Type B pancreatic cell (in vitro differentiated cells): ENCODE data around the gene SBDS. TPM values are rescaled to one million over a fixed set of nuclear protein-coding genes. Genes with fewer than 3 reads are reported as not detected.
A peak's percentile ranks its signal among the peaks of the same experiment; 100 is the strongest.
"Not testable (repeated sequence)": the region's sequence is repeated elsewhere in the genome, so short reads cannot be mapped to it uniquely, and the experiment has no call there.

ENCODE experiments used
- DNase-seq: peaks from one replicate; pipeline ENCODE4 v3.0.0; 2021; ENCODE audit warnings: mixed read lengths; ENCODE audit not compliant: unreplicated experiment; ENCODE audit errors: extremely low spot score
- H3K27ac Mint-ChIP-seq: 2 replicates; pipeline ENCODE4 v1.8.0; 2021; ENCODE audit warnings: mild to moderate bottlenecking, mixed read lengths
- H3K27me3 Mint-ChIP-seq: 2 replicates; pipeline ENCODE4 v1.8.0; 2021; ENCODE audit warnings: mixed read lengths
- H3K36me3 Mint-ChIP-seq: 2 replicates; pipeline ENCODE4 v1.8.0; 2021; ENCODE audit warnings: mixed read lengths
- H3K4me1 Mint-ChIP-seq: one replicate; pipeline ENCODE4 v1.8.0; 2021; ENCODE audit warnings: mixed read lengths; ENCODE audit not compliant: unreplicated experiment
- H3K4me3 Mint-ChIP-seq: 2 replicates; pipeline ENCODE4 v1.8.0; 2021; ENCODE audit warnings: mild to moderate bottlenecking, mixed read lengths
- H3K9me3 Mint-ChIP-seq: 2 replicates; pipeline ENCODE4 v1.8.0; 2021; ENCODE audit warnings: mixed read lengths
- CTCF ChIP-seq: fragments of 200-600 bp; sonication (generic); conservative IDR thresholded peaks from 2 replicates; pipeline ENCODE4 v1.5.0; 2021; ENCODE audit warnings: antibody characterized with exemption, mild to moderate bottlenecking
- long read RNA-seq: library from polyadenylated mRNA; unstranded; transcript quantifications from one replicate; pipeline ENCODE4 v2.0.0, GENCODE V29; 2020
- total RNA-seq: library from RNA; stranded (reverse); gene quantifications from 2 replicates; pipeline ENCODE4 v1.2.1, GENCODE V29; 2021; ENCODE audit warnings: low replicate concordance

Gene SBDS
- total RNA-seq = 50.1 and 75.7 TPM in 2 replicates
- long read RNA-seq, transcript SBDS-201 (5 exons, 1,631 nt) = major isoform, 376 of 405 reads
- long read RNA-seq, partial matches to known transcripts = 13 of 405 reads
- long read RNA-seq, other reads (novel, unspliced or antisense) = 15 of 405 reads

DNA sequence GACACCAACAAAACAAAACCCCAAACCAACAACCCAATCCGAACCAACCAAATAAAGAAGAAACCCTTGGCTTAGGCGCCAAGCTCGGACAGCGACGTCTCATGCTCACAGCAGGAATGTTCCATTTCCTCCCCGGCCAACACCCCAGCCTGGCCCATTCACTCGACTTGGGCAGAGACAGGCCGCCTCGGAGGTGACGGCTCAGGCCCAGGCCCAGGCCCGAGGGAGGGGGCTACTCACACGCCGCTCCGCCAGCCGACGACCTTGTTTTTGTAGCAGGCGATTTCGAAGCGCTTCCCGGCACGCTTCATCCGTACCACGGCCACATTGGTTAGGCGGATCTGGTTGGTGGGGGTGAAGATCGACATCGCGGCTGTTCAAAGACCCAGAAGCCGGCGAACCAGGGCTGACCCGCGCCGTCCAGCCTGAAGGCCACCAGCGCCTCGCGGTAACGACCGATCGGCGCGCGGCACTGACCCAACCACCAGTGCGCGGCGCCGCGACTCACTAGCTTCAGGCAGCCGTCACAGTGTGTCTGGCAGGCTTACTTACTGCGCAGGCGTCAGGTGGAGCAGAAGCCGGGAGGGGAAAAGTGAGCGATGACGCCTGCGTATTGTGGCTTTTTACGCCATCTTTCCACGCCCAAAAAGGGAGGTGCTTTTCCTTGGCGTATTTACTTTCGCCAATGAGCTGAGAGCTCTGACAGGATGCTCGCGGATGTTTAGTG, at the start of gene SBDS:
TSS of gene SBDS (minus strand) at position 537 of the 727 bp plus-strand sequence. CDS start at position 368, 169 bp downstream.
- not testable (repeated sequence) for H3K27me3 Mint-ChIP-seq, H3K9me3 Mint-ChIP-seq, H3K4me1 Mint-ChIP-seq
- Mint-ChIP-seq H3K27ac (peak within 1 kb of the TSS; percentile 100), H3K36me3 (peaks cover 13% of the 10 kb centered on the region), H3K4me3 (peak within 1 kb of the TSS; percentile 99)
- DNase-seq = peak; percentile 90

DNA sequence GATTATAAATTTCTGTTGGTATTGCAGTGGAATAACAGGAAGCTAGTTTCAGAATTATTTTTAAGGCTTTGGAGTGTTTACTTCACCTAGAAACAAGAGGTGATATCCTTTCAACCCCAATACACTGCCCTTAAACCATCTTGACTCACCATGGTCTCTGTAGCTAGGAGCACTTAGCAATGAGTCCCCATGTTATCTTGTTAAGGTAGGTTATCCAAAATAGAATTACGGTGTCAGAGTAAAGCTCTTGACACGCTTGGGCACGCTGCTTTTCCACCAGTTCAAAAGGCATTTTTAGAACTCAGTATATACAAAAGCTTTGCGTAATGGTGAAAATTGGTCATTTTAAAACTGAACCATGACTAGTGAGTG, 48.2 kb upstream of the SBDS start:
- not testable (repeated sequence) for H3K9me3 Mint-ChIP-seq, H3K36me3 Mint-ChIP-seq, DNase-seq, H3K27ac Mint-ChIP-seq, H3K27me3 Mint-ChIP-seq, H3K4me3 Mint-ChIP-seq, H3K4me1 Mint-ChIP-seq

DNA sequence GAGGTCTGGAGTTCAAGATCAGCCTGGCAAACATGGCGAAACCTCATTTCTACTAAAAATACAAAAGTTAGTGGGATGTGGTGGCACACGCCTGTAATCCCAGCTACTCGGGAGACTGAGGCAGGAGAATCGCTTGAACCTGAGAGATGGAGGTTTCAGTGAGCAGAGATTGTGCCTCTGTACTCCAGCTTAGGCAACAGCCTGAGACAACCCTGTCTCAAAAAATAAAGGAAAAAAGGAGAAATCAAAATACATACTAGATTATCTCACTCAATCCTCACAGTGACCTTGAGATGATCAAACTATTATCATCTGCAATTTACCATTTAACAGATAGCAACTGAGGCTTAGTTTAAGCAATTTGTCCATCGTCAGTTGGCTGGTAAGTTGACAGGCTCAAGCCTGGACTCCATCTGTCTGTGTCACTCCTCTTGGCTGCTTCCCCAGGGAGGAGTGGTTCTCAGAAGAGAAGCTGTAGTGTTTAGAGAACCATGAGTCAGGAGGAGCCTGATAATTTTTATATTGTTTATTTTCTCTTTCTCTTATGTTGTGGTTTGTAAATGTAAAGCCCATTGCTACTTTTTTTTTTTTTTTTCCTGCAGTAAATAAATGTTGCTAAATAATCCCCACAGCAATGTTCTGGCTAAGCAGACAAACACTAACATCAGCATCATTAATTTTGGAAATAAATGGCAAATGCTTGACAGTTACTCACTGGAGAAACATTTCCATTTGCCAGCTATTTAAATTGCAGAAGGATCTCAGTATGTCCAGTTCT, 47.6 kb upstream of the SBDS start:
- H3K27ac Mint-ChIP-seq, H3K36me3 Mint-ChIP-seq, H3K4me3 Mint-ChIP-seq, H3K4me1 Mint-ChIP-seq, H3K9me3 Mint-ChIP-seq, H3K27me3 Mint-ChIP-seq, DNase-seq: not testable (repeated sequence)

GRCh38 chr7:67040832-67041231, 45.4 kb upstream of the SBDS start:
- H3K9me3 Mint-ChIP-seq, H3K36me3 Mint-ChIP-seq: not testable (repeated sequence)

GRCh38 chr7:67036432-67037395, 41.3 kb upstream of the SBDS start:
- H3K36me3 Mint-ChIP-seq = peaks cover 10% of the 10 kb centered on the region
- not testable (repeated sequence) for H3K27ac Mint-ChIP-seq, DNase-seq, H3K4me1 Mint-ChIP-seq, H3K4me3 Mint-ChIP-seq, H3K27me3 Mint-ChIP-seq, H3K9me3 Mint-ChIP-seq

More at GRCh38 chr7:67040832-67041231, 45.4 kb upstream of the SBDS start:
- not testable (repeated sequence) for H3K27me3 Mint-ChIP-seq, H3K4me1 Mint-ChIP-seq, H3K4me3 Mint-ChIP-seq, DNase-seq, H3K27ac Mint-ChIP-seq
- peak; percentile 67 for TF ChIP-seq CTCF

DNA sequence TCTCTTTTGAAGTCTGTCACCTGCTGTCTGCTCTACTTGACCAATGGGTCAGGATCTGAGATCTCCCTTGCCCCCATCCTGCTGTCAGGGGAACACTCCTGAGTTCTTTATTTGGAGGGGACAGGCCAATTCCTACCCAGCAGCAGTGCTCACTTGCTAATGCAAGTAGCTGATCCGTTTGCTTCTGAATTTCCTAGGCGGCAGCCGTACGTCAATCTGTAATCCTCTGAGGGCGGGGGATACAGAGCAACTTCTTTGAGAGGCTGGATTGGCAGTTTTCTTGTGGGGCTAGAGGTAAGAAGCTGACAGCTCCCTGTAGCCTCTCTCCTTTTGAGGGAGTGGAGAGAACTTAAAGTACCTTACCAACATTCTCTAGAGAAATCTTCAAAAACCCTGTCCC, 37.9 kb upstream of the SBDS start:
- no peak for DNase-seq
- Mint-ChIP-seq H3K27me3 (no peaks in the 10 kb centered on the region), H3K27ac (no peak overlapping the region), H3K4me3 (no peak overlapping the region), H3K4me1 (no peaks in the 10 kb centered on the region), H3K36me3 (peaks cover 19% of the 10 kb centered on the region), H3K9me3 (peaks cover 3% of the 10 kb centered on the region)
- no peak for TF ChIP-seq CTCF

DNA sequence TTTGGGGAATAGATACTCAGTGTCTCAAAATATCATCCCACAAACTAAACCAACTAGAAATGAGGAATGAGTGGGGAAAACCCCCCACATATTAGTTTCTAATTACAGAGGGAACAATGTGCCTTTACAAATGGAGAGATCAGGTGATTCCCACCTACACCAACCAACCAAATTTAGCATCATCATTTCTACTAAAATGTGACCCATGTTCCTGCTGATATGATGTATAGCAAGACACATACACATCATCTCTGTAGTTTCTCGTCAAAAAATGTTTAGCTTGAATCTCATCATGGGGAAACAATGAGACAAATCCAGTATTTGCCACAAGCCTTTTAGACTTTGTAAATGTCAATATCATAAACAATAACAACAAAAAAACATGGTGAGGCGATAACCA, 36.3 kb upstream of the SBDS start:
- not testable (repeated sequence) for H3K9me3 Mint-ChIP-seq, H3K4me1 Mint-ChIP-seq, DNase-seq, H3K27ac Mint-ChIP-seq, H3K27me3 Mint-ChIP-seq, H3K4me3 Mint-ChIP-seq
- H3K36me3 Mint-ChIP-seq = peaks cover 19% of the 10 kb centered on the region

- H3K36me3 Mint-ChIP-seq = peaks cover 26% of the 10 kb centered on the region
- not testable (repeated sequence) for H3K27me3 Mint-ChIP-seq, H3K9me3 Mint-ChIP-seq, H3K4me1 Mint-ChIP-seq, DNase-seq, H3K4me3 Mint-ChIP-seq
- peak overlapping the region; percentile 16 for H3K27ac Mint-ChIP-seq
Observed at GRCh38 chr7:67025459-67025858, 30.1 kb upstream of the SBDS start.
